ENCODE data around the gene INTS3. TPM values are rescaled to one million over a fixed set of nuclear protein-coding genes. Genes with fewer than 3 reads are reported as not detected.

Gene INTS3
- total RNA-seq, 1 experiment from 2014 or later, result 39.0 TPM

DNA sequence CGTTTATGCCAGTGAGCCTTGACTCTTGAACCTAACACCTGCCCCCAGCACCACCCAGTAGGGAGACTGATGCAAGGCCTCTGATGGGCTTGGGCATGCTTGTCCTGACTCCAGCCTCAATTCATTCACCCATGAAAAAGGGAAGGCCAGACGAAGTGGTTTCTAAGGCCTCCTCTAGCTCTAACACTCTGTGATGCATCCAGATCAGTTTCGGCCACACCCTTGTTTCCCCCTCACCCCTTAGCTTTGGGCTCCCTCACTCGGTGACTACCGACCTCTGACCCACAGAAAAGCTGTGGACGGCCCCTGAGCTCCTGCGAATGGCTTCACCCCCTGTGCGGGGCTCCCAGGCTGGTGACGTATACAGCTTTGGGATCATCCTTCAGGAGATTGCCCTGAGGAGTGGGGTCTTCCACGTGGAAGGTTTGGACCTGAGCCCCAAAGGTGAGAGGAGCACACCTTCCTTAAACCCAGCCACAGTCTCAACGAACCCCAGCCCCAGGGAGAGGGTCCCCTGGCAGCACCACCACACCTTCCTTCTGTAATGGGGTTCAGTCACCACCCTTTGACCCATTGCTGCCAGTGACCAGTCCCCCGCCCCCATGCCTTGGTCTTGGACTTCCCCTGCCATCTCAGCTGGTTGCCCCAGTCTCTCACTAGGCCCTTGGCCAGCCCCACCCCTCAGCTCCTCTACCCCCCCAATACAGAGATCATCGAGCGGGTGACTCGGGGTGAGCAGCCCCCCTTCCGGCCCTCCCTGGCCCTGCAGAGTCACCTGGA lies 40.3 kb upstream of the INTS3 start:
- TF ChIP-seq, protein P1, sequence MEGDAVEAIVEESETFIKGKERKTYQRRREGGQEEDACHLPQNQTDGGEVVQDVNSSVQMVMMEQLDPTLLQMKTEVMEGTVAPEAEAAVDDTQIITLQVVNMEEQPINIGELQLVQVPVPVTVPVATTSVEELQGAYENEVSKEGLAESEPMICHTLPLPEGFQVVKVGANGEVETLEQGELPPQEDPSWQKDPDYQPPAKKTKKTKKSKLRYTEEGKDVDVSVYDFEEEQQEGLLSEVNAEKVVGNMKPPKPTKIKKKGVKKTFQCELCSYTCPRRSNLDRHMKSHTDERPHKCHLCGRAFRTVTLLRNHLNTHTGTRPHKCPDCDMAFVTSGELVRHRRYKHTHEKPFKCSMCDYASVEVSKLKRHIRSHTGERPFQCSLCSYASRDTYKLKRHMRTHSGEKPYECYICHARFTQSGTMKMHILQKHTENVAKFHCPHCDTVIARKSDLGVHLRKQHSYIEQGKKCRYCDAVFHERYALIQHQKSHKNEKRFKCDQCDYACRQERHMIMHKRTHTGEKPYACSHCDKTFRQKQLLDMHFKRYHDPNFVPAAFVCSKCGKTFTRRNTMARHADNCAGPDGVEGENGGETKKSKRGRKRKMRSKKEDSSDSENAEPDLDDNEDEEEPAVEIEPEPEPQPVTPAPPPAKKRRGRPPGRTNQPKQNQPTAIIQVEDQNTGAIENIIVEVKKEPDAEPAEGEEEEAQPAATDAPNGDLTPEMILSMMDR (IDR thresholded peaks at IDR 0.05; ENCODE audit: insufficient read depth in 1 of 2, low read depth in 1 of 2, low read length in 1 of 2, severe bottlenecking in 1 of 2, unreplicated experiment in 1 of 2), result no peak
- no peak overlapping the region for H3K4me3 ChIP-seq (ENCODE audit: low read depth, low read length)
- no TSS peak for BruUV-seq (replicated peaks)
- Mint-ChIP-seq H3K4me1 (ENCODE audit: low read depth, unreplicated experiment) (peaks cover 7% of the 10 kb centered on the region), H3K36me3 (ENCODE audit: insufficient read depth, unreplicated experiment) (no peaks in the 10 kb centered on the region), H3K4me3 (ENCODE audit: unreplicated experiment) (no peak overlapping the region), H3K27ac (ENCODE audit: unreplicated experiment) (no peak overlapping the region), H3K27me3 (ENCODE audit: insufficient read depth, unreplicated experiment) (no peaks in the 10 kb centered on the region), H3K9me3 (ENCODE audit: unreplicated experiment) (no peaks in the 10 kb centered on the region)
- H3K27me3 ChIP-seq (replicated peaks; ENCODE audit: control insufficient read depth, insufficient read depth, low read length), result no peaks in the 10 kb centered on the region
- ChIA-PET POLR2A (interaction anchor here (0.6 kb wide), 1 partner anchor 88 kb away, joined by 4 read pairs; no protein-coding TSS in a partner anchor), CTCF (interaction anchor here (0.6 kb wide), 1 partner anchor 142 kb away, joined by 3 read pairs; no protein-coding TSS in a partner anchor)
- no peaks in the 10 kb centered on the region for H3K9me3 ChIP-seq
- DNase-seq, result no peak
- intact Hi-C loops (cut with micrococcal nuclease; ENCODE audit: unreplicated experiment), result no loop called here
- no peaks in the 10 kb centered on the region for H3K4me1 ChIP-seq
- H3K36me3 ChIP-seq (ENCODE audit: control insufficient read depth, insufficient read depth, low read length), result no peaks in the 10 kb centered on the region

DNA sequence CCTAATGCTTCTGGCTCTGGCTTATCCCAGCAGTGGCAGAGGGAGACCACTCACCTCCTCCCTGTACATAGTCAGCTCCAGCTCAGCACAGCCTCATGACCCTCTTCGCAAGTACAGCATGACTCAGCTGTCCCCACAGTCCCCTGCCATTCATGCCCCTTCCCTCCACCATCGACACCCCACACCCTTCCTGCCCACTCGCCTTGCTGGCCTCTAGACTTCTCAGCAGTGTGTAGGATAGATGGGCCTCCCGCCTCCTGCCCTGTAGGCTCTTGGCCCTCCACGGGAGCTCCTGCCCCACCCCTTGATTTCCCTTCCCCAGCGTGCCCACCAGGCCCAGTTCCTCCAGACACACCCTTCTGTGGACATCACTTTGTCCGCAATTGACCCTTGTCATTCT lies 39.6 kb upstream of the INTS3 start:
- DNase-seq, result no peak
- Mint-ChIP-seq H3K36me3 (ENCODE audit: insufficient read depth, unreplicated experiment) (no peaks in the 10 kb centered on the region), H3K27ac (ENCODE audit: unreplicated experiment) (peak overlapping the region; percentile 8), H3K4me1 (ENCODE audit: low read depth, unreplicated experiment) (peaks cover 7% of the 10 kb centered on the region), H3K4me3 (ENCODE audit: unreplicated experiment) (no peak overlapping the region), H3K9me3 (ENCODE audit: unreplicated experiment) (no peaks in the 10 kb centered on the region), H3K27me3 (ENCODE audit: insufficient read depth, unreplicated experiment) (no peaks in the 10 kb centered on the region)
- POLR2A ChIA-PET, result no interaction called here
- CTCF ChIA-PET, result no interaction called here
- H3K27me3 ChIP-seq (replicated peaks; ENCODE audit: control insufficient read depth, insufficient read depth, low read length), result no peaks in the 10 kb centered on the region
- no peaks in the 10 kb centered on the region for H3K4me1 ChIP-seq
- H3K4me3 ChIP-seq (ENCODE audit: low read depth, low read length), result no peak overlapping the region
- H3K36me3 ChIP-seq (ENCODE audit: control insufficient read depth, insufficient read depth, low read length), result no peaks in the 10 kb centered on the region
- no TSS peak for BruUV-seq (replicated peaks)
- intact Hi-C loops (cut with micrococcal nuclease; ENCODE audit: unreplicated experiment), result no loop called here
- TF ChIP-seq, protein P1 (IDR thresholded peaks at IDR 0.05; ENCODE audit: insufficient read depth in 1 of 2, low read depth in 1 of 2, low read length in 1 of 2, severe bottlenecking in 1 of 2, unreplicated experiment in 1 of 2), result no peak
- no peaks in the 10 kb centered on the region for H3K9me3 ChIP-seq

DNA sequence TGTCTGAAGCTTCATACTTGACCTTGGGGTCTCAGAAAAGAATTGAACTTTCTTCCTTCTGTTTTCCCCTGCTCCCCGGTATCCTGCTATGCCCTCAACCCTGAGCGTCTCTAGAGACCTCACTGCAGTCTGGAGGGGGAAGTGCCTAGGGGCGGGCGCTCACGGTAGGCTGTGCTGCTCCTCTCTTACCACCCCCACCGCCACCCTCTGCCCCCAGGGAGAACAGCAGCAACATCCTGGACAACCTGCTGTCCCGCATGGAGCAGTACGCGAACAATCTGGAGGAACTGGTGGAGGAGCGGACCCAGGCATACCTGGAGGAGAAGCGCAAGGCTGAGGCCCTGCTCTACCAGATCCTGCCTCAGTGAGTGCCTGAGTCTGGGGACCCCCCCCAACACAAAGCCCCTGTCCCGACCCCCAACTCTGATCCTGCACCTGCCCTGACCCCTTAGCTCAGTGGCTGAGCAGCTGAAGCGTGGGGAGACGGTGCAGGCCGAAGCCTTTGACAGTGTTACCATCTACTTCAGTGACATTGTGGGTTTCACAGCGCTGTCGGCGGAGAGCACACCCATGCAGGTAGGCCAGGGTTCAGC lies 39.0 kb upstream of the INTS3 start:
- Histone ChIP-seq H3K4me1 (no peaks in the 10 kb centered on the region), H3K9me3 (no peaks in the 10 kb centered on the region), H3K27me3 (replicated peaks; ENCODE audit: control insufficient read depth, insufficient read depth, low read length) (no peaks in the 10 kb centered on the region), H3K36me3 (ENCODE audit: control insufficient read depth, insufficient read depth, low read length) (no peaks in the 10 kb centered on the region), H3K4me3 (ENCODE audit: low read depth, low read length) (no peak overlapping the region)
- no TSS peak for BruUV-seq (replicated peaks)
- TF ChIP-seq, protein P1 (IDR thresholded peaks at IDR 0.05; ENCODE audit: insufficient read depth in 1 of 2, low read depth in 1 of 2, low read length in 1 of 2, severe bottlenecking in 1 of 2, unreplicated experiment in 1 of 2), result no peak
- H3K27ac Mint-ChIP-seq (ENCODE audit: unreplicated experiment), result peak overlapping the region; percentile 8
- H3K36me3 Mint-ChIP-seq (ENCODE audit: insufficient read depth, unreplicated experiment), result no peaks in the 10 kb centered on the region
- H3K4me1 Mint-ChIP-seq (ENCODE audit: low read depth, unreplicated experiment), result peaks cover 3% of the 10 kb centered on the region
- CTCF ChIA-PET, result no interaction called here
- intact Hi-C loops (cut with micrococcal nuclease; ENCODE audit: unreplicated experiment), result no loop called here
- no peaks in the 10 kb centered on the region for H3K27me3 Mint-ChIP-seq (ENCODE audit: insufficient read depth, unreplicated experiment)
- H3K9me3 Mint-ChIP-seq (ENCODE audit: unreplicated experiment), result no peaks in the 10 kb centered on the region
- H3K4me3 Mint-ChIP-seq (ENCODE audit: unreplicated experiment), result no peak overlapping the region
- no peak for DNase-seq
- POLR2A ChIA-PET, result no interaction called here
